Neural cell (in vitro differentiated cells): ENCODE results near the gene CTCF.

ENCODE experiments used
- CTCF ChIP-seq: fragments of 450-650 bp; IDR thresholded peaks from 2 replicates; pipeline ENCODE4 v1.5.1; 2014; ENCODE audit warnings: antibody characterized with exemption, mild to moderate bottlenecking, moderate library complexity; ENCODE audit not compliant: poor library complexity, severe bottlenecking
- EZH2 ChIP-seq: fragments of 200-600, 300-800 bp; shearing (Covaris generic), sonication (generic); IDR thresholded peaks from 2 replicates; pipeline ENCODE4 v1.6.1; 2014; ENCODE audit warnings: antibody characterized with exemption, low read length, borderline replicate concordance, mild to moderate bottlenecking; ENCODE audit not compliant: insufficient read depth, poor library complexity, severe bottlenecking
- POLR2AphosphoS5 ChIP-seq: IDR thresholded peaks from 2 replicates; pipeline ENCODE4 v1.6.1; 2012
- RAD21 ChIP-seq: fragments of 450-650 bp; conservative IDR thresholded peaks from 2 replicates; pipeline ENCODE4 v1.6.1; 2014; ENCODE audit warnings: antibody characterized with exemption, mild to moderate bottlenecking, moderate library complexity
- TAF1 ChIP-seq: IDR thresholded peaks from 2 replicates; pipeline ENCODE4 v1.6.1; 2012; ENCODE audit warnings: low read depth

GRCh38 chr16:67645397-67646121 lies 83.2 kb downstream of the CTCF start:
- TF ChIP-seq EZH2: no peak
- no peak for TF ChIP-seq TAF1
- TF ChIP-seq RAD21: no peak
- TF ChIP-seq POLR2AphosphoS5: no peak
- TF ChIP-seq CTCF: no peak
